Small intestine (tissue), 7 donors: Measurements from ENCODE around the gene ASTN1. TPM values are rescaled to one million over a fixed set of nuclear protein-coding genes. Genes with fewer than 3 reads are reported as not detected.

Experiments used
- DNase-seq, 2 donors: peaks; one replicate each; pipeline versions ENCODE4 v3.0.0 to v3.0.0-alpha.2; 2013
- FAIRE-seq: peaks from 2 replicates; lab custom pipeline; 2012; peaks lifted over from hg19 to GRCh38; lab: Jason Lieb, UNC
- H3K27ac ChIP-seq, 3 donors: one replicate each; pipeline ENCODE4 v1.5.1; 2013; ENCODE audit warnings: low read length in 2 of 3, mild to moderate bottlenecking in 2 of 3, control low read depth in 1 of 3, inconsistent platforms in 1 of 3, low read depth in 1 of 3, moderate library complexity in 1 of 3
- H3K27me3 ChIP-seq, 3 donors: one replicate each; pipeline ENCODE4 v1.6.1; 2013; ENCODE audit warnings: low read length in 3 of 3, inconsistent platforms in 1 of 3; ENCODE audit not compliant: control insufficient read depth in 3 of 3, insufficient read depth in 3 of 3
- H3K36me3 ChIP-seq, 3 donors: one replicate each; pipeline ENCODE4 v1.6.1; 2013; ENCODE audit warnings: low read length in 3 of 3, inconsistent platforms in 1 of 3, low read depth in 1 of 3, mild to moderate bottlenecking in 1 of 3, moderate library complexity in 1 of 3; ENCODE audit not compliant: control insufficient read depth in 3 of 3, insufficient read depth in 2 of 3
- H3K4me1 ChIP-seq, 3 donors: one replicate each; pipeline ENCODE4 v1.6.1; 2013; ENCODE audit warnings: low read length in 2 of 3, inconsistent platforms in 1 of 3, low read depth in 1 of 3, mild to moderate bottlenecking in 1 of 3, moderate library complexity in 1 of 3; ENCODE audit not compliant: control insufficient read depth in 3 of 3, insufficient read depth in 2 of 3
- H3K4me3 ChIP-seq, 3 donors: one replicate each; pipeline ENCODE4 v1.5.1; 2013; ENCODE audit warnings: low read length in 3 of 3, control low read depth in 1 of 3, inconsistent platforms in 1 of 3, low read depth in 1 of 3, mild to moderate bottlenecking in 1 of 3, moderate library complexity in 1 of 3
- H3K9me3 ChIP-seq, 2 donors: one replicate each; pipeline ENCODE4 v1.6.1; 2013; ENCODE audit warnings: low read depth in 1 of 2, low read length in 1 of 2; ENCODE audit not compliant: control insufficient read depth in 2 of 2, insufficient read depth in 1 of 2
- WGBS, 3 donors: extraction: QIAGEN DNeasy Blood & Tissue Kit; methylation state at CpG; one replicate each; pipeline ENCODE4 v1.1.7; 2013; 5-methylcytosine and 5-hydroxymethylcytosine counted together
- polyA plus RNA-seq, 4 donors: library from polyadenylated mRNA; stranded (reverse) in 3 of 4; unstranded in 1 of 4; fragments of 200-250 nt in 3 of 4; fragments of 120-200 nt in 1 of 4; gene quantifications; one replicate each; pipeline versions ENCODE4 v1.2.1 to v1.2.3, GENCODE V29; 2013
- donor health status: healthy with polysubstance abuse.
- donor health status: control.
- donor health status: control.
- donor health status: Bipolar disorder and iron deficiency.
- donor health status: healthy.

Gene ASTN1
- polyA plus RNA-seq, 4 donors, result 0.15 to 0.90 TPM; not detected in 2

DNA sequence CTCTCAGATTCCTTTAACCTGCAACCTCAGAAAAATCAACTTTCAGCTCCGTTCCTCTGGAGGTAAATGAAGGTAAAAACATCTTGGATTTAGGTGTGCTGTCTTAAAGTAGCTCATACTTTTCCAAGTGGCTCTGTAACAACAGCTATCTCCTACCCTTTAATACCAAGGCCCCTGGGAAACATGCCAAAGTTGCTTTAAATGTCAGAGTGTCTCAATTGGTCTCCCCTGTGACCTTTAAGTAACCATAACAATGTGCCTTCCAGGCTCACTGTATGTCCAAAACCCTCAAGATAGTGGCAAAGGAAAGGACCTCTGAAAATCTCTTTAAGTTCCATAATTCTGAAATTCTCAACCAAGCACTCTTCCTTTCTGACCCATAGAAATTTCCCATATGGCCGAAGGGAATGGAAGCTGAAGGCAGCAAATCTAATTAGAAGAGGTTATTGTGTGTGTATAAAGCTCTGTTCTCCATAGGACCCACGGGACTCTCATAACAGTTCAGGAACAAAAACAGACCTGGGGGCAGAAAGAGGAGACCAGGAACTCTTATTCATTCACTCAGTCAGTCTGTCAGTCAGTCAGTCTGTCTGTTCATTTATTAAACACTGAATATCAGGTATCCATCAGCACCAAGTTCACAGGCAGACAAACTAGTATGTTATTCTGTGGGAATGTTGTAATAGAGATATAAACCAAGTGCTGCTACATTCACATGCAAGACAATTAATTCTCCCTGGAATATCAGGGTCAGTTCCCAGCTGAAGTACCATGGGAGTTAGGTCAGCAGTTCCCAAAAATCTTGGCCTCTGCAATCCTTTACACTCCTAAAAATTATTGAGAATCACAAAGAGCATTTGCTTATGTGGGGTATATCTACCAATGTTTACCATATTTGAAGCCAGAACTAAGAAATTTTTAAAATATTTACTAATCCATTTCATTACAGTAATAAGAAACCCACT lies 19.1 kb downstream of the ASTN1 start:
- FAIRE-seq (no peak), DNase-seq (no peak)
- H3K27me3 ChIP-seq, result no peaks in the 10 kb centered on the region

GRCh38 chr1:177142791-177143271 lies 21.7 kb downstream of the ASTN1 start:
- Histone ChIP-seq H3K36me3 (no peaks in the 10 kb centered on the region), H3K4me1 (no peaks in the 10 kb centered on the region), H3K4me3 (no peak overlapping the region), H3K27ac (no peak overlapping the region), H3K27me3 (no peaks in the 10 kb centered on the region), H3K9me3 (no peaks in the 10 kb centered on the region)
- 72 to 84% (median 75%) methylated on average over 4 of the region's 4 CpGs for WGBS, 3 donors
- DNase-seq, result no peak
- FAIRE-seq, result no peak

More for the DNA sequence above, 19.1 kb downstream of the ASTN1 start:
- Histone ChIP-seq H3K4me3 (no peak overlapping the region), H3K9me3 (no peaks in the 10 kb centered on the region), H3K27ac (no peak overlapping the region), H3K4me1 (no peaks in the 10 kb centered on the region), H3K36me3 (no peaks in the 10 kb centered on the region)
- WGBS, 3 donors, result 56 to 67% (median 66%) methylated on average over 3 of the region's 3 CpGs

GRCh38 chr1:177142010-177142409 lies 22.5 kb downstream of the ASTN1 start:
- no peaks in the 10 kb centered on the region for H3K36me3 ChIP-seq
- DNase-seq, result no peak
- WGBS, 3 donors, result 69 to 72% (median 70%) methylated on average over 1 of the region's 1 CpG

DNA sequence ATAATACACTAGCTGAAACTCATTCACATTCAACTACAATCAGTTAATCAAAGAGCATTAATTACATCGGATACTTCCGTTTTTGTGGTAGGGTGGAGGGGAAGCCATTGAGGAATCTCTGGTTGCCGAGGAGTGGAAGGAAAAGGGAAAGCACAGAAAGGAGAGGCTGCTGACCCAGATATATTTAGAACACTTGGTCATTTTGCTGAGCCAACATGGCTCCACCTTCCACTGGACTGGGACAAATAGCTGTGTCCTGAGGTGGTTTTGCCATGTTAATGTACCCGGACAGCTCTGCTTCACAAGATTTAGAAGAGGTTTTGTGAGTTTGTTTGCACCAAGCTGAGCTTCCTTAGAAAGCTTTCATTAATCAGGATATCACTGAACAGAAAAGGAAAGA lies 26.2 kb downstream of the ASTN1 start:
- Histone ChIP-seq H3K27ac (no peak overlapping the region), H3K4me3 (no peak overlapping the region), H3K9me3 (no peaks in the 10 kb centered on the region), H3K36me3 (no peaks in the 10 kb centered on the region), H3K4me1 (no peaks in the 10 kb centered on the region), H3K27me3 (no peaks in the 10 kb centered on the region)
- 80 to 83% (median 80%) methylated on average over 4 of the region's 4 CpGs for WGBS, 3 donors
- no peak for DNase-seq
- FAIRE-seq, result no peak

More at GRCh38 chr1:177142010-177142409, 22.5 kb downstream of the ASTN1 start:
- H3K4me1 ChIP-seq, result no peaks in the 10 kb centered on the region
- no peaks in the 10 kb centered on the region for H3K9me3 ChIP-seq
- FAIRE-seq, result no peak
- no peaks in the 10 kb centered on the region for H3K27me3 ChIP-seq
- H3K4me3 ChIP-seq, result no peak overlapping the region
- no peak overlapping the region for H3K27ac ChIP-seq

DNA sequence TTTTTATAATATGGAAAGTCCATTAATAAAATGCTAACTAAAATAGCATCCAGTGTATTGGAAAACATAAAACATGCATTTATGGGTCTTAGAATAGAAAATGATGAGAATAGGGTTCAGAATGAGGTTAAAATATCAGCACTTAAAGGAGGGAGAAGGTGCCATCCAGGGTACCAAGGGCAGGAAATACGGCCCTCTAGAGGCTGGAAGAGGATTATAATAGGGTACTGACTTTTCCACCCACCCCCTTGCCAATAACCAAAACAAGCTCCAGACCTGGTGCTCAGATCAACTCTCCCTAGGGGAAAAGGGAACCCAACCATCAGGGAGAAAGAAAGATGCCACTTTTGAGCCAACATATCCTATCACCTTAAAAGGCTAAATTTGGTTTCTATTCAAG lies 26.7 kb downstream of the ASTN1 start:
- no peak overlapping the region for H3K4me3 ChIP-seq
- DNase-seq (no peak), FAIRE-seq (no peak)
- no peaks in the 10 kb centered on the region for H3K36me3 ChIP-seq
- H3K4me1 ChIP-seq, result no peaks in the 10 kb centered on the region
- no peaks in the 10 kb centered on the region for H3K9me3 ChIP-seq
- H3K27me3 ChIP-seq, result no peaks in the 10 kb centered on the region
- 14 to 36% (median 35%) methylated on average over 1 of the region's 1 CpG for WGBS, 3 donors
- H3K27ac ChIP-seq, result no peak overlapping the region

DNA sequence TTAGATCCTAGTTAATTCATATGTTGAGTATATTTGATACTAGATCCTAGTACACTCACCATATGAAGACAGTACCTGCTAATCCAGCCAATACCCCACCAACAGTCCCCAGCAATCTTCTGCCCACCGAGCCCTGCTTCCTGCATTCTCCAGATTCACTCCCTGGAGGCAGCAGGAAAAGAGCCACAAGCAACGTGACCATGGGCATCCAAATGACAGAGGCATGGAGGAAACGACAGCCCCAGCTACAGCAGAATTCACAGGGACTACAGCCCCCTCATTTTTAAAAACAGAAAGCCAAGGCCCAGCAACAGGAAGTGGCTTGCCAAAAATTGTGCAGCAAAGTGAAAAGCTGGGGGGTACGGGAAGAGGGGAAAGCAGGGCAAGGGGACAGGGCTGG lies 29.3 kb downstream of the ASTN1 start:
- no peak for DNase-seq
- no peaks in the 10 kb centered on the region for H3K4me1 ChIP-seq
- H3K27me3 ChIP-seq, result no peaks in the 10 kb centered on the region
- no peak overlapping the region for H3K27ac ChIP-seq
- no peaks in the 10 kb centered on the region for H3K9me3 ChIP-seq
- no peak for FAIRE-seq
- no peak overlapping the region for H3K4me3 ChIP-seq
- WGBS, 3 donors, result 35 to 56% (median 47%) methylated on average over 4 of the region's 4 CpGs
- no peaks in the 10 kb centered on the region for H3K36me3 ChIP-seq

GRCh38 chr1:177133977-177134538 lies 30.5 kb downstream of the ASTN1 start:
- FAIRE-seq, result no peak
- H3K9me3 ChIP-seq, result no peaks in the 10 kb centered on the region
- no peaks in the 10 kb centered on the region for H3K27me3 ChIP-seq
- no peak for DNase-seq
- no peaks in the 10 kb centered on the region for H3K4me1 ChIP-seq
- H3K4me3 ChIP-seq, result no peak overlapping the region
- H3K36me3 ChIP-seq, result no peaks in the 10 kb centered on the region
- H3K27ac ChIP-seq, result no peak overlapping the region
- 65 to 81% (median 75%) methylated on average over 4 of the region's 4 CpGs for WGBS, 3 donors

GRCh38 chr1:177132141-177132540 lies 32.4 kb downstream of the ASTN1 start:
- Histone ChIP-seq H3K9me3 (no peaks in the 10 kb centered on the region), H3K4me3 (no peak overlapping the region), H3K36me3 (no peaks in the 10 kb centered on the region), H3K27ac (no peak overlapping the region), H3K4me1 (no peaks in the 10 kb centered on the region), H3K27me3 (no peaks in the 10 kb centered on the region)
- FAIRE-seq, result no peak
- no peak for DNase-seq
- 56 to 79% (median 63%) methylated on average over 2 of the region's 2 CpGs for WGBS, 3 donors
